Right renal pelvis (tissue), 4 donors: ENCODE measurements around the gene CLINT1. TPM values are rescaled to one million over a fixed set of nuclear protein-coding genes. Genes with fewer than 3 reads are reported as not detected.

Source experiments
- polyA plus RNA-seq, 4 donors: library from polyadenylated mRNA; unstranded; fragments of 120-200 nt; gene quantifications; one replicate each; pipeline ENCODE4 v1.2.1, GENCODE V29; 2013; ENCODE audit not compliant: insufficient read length in 4 of 4

Gene CLINT1
- polyA plus RNA-seq, 4 donors = 115 to 146 (median 133) TPM

Other genes with a start within 250 kb of the CLINT1 start
- gene SOX30, start 206.7 kb downstream of the CLINT1 start, polyA plus RNA-seq = under 1 TPM; 0.44 to 0.87 (median 0.59) TPM
- not detected for gene C5orf52, start 187.6 kb downstream of the CLINT1 start, polyA plus RNA-seq
- 10 to 100 TPM; 24.9 to 27.7 (median 26.1) TPM for gene THG1L, start 127.7 kb downstream of the CLINT1 start, polyA plus RNA-seq
- 1 to 10 TPM; 6.8 to 8.6 (median 8.2) TPM for gene LSM11, start 115.4 kb downstream of the CLINT1 start, polyA plus RNA-seq